AG08396 (cell line): Measurements from ENCODE around the gene NOS1AP.

ENCODE experiments used
- DNase-seq: peaks from one replicate; pipeline ENCODE4 v3.0.0; 2012; ENCODE audit warnings: low spot score, mixed read lengths

Gene NOS1AP

GRCh38 chr1:162220009-162220539, 150.6 kb downstream of the NOS1AP start:
- no peak for DNase-seq

DNA sequence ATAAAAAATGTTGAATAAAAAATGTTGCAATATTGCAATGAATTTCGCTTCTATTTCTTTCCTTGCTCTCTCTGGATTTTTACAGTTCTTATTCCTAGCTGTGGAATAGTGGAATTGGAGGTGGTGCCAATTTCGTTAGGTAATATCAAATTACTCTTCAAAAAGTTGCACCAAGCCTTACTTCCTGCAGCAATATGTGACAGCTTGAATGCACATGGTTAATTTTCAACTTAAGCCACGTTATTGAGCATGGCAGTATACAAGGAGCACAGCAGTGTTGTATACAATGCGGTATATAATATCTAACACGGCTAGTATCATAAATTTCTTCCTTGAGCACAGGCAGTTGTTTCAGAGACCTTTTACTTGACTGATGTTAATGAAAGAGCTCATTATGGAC, 152.5 kb downstream of the NOS1AP start:
- no peak for DNase-seq

DNA sequence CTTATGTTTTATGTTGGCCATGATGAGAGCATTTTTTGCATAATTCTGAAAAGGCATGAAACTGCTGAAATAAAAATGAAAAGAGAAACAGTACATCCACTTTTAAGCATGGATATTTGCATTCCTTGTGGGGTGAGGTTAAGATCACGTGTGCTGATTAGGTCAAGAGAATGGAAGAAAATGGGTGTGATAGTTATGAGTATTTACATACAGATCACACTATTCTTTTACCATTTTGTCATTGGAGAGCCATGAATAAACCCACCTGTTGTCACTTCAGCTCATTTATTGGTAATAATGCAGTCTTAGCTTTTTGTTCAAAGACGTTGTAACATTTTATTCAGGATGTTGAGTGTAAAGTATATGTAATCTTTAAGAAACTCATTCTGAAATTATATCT, 153.2 kb downstream of the NOS1AP start:
- DNase-seq = no peak

DNA sequence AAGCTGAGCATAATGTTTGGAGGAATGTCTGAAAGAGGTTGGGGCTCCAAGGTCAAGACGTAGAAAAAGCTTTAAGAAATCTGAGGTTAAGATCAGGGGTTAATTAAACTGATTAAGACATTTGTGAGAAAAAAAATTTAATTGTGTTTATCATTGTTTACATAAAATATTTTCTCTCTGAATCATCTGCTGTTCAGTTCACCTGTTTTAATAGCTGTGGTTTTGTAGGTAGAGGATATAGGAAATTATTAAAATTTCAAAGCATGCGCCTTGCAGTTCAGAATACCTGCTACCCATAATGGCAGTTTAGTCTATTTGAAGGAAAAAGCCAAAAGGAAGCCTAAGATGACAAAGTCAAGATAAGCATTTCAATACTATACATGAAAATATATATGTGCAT, 154.0 kb downstream of the NOS1AP start:
- no peak for DNase-seq

- no peak for DNase-seq
These were observed 154.8 kb downstream of the NOS1AP start for GRCh38 chr1:162224267-162224666.

DNA sequence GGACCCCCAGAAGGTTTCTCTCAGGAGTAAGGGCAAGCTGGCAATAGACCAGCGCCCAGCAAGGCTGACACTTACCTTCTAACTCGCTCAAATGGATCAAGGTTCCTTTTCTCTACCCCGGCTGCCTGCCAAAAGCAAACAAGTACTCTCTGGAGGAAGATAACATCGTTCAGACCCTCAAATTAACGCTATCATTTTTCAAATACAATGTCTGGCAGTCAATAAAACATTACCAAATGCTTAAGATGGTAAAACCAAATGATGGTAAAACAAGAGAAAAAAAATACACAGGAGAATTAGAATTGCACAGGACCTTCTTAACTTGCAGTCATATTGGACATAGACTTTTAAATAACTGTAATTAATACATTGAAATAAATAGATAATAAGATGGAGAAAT, 159.1 kb downstream of the NOS1AP start:
- no peak for DNase-seq

DNA sequence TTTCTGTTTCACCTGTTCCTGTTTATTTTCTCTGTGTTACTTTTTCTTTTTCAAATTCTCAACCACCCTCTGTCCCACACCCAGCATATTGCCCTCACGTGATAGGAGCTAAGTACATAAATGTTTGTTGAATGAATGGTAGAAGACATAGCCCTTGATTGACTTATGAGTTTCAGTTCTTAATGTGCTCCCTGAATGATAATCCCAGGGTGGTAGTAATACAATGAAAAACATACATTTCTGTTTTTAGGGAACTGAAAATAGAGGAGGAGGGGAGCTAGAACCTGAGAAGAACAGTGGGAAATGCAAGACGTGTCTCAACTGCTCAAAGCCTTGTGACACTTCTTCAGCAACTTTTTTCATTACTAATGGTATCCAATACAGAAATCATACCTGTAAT, 160.1 kb downstream of the NOS1AP start:
- no peak for DNase-seq

GRCh38 chr1:162230096-162230495, 160.6 kb downstream of the NOS1AP start:
- DNase-seq = no peak

DNA sequence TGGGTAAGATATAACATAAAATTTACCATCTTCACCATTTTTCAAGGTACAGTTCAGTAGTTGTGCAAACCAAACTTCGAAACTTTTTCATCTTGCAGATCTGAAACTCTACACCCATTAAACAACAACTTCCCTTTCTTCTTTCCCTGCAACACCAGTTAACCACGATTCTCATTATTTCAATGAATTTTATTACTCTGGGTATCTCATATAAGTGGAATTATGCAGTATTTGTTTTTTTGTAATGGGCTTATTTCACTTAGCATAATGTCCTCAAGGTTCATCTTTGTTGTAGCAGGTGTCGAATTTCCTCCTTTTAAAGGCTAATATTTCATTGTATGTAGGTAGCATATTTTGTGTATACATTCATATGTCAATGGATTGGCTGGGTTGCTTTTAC, 161.0 kb downstream of the NOS1AP start:
- no peak for DNase-seq

- no peak for DNase-seq
These were observed 162.7 kb downstream of the NOS1AP start for GRCh38 chr1:162232034-162232711.

GRCh38 chr1:162233066-162233465, 163.6 kb downstream of the NOS1AP start:
- no peak for DNase-seq

DNA sequence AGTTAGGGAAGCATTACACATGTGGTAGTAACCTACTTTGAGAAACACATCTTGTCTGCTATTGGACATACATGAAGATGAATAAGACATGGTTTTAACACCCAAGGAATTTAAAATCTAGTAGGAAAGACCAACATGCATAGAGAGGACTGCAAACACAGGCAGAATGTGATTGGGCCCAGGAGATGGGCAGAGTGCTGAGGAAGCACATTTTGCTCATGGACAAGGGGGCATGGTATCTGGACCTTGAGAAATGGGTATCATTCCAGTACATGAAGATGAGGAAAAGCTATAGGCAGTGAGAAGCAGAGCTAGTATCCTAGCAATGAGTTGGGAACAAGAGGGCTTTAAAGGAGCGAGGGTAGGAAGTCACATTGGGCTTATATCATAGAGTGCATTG, 164.4 kb downstream of the NOS1AP start:
- DNase-seq = no peak

DNA sequence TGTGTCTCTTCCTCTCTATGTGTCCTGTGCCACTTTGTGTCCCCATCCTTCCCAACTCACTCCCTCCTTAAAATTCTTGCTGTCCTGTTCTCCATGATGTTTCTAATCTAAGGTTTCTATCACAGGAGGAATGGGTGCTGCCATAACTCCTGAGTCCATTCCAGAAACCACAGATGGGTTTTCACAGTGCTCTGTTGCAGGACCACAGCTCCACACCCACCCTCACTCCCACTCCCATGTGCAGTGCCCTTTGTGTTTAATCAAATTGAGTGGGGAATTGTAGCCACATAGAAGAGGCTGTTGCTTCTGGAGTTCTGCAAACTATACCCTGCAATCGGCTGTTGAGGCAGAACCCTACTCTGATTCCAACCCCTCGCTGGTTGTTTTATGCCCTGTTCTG, 165.1 kb downstream of the NOS1AP start:
- no peak for DNase-seq

DNA sequence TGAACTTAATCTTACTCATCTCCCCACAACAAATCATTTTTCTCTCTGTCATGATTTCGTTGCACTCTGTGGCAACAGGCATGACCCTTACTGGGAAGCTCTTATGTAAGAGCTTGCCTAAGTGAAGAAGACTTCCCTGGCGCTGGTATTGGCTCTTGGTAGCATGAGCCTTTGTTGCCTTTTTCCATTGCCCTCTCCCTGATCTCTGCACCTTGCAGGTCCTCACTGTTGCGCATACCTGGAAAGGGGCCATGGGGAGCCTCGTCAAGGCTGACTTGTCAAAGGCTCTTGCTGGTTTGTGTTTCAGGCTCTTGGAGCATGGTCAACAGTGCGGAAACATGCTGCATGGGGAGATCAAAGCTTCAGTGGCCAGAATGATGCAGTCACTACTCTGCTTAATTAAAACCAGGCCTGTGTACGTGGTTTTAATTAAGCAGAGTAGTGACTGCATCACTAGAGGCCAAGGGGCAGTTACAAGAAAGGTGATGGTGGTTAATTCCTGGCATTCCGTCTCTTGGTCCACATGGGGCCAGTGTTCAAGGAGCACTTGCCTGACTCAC, 165.8 kb downstream of the NOS1AP start:
- DNase-seq = no peak

GRCh38 chr1:162236201-162236600, 166.7 kb downstream of the NOS1AP start:
- no peak for DNase-seq

DNA sequence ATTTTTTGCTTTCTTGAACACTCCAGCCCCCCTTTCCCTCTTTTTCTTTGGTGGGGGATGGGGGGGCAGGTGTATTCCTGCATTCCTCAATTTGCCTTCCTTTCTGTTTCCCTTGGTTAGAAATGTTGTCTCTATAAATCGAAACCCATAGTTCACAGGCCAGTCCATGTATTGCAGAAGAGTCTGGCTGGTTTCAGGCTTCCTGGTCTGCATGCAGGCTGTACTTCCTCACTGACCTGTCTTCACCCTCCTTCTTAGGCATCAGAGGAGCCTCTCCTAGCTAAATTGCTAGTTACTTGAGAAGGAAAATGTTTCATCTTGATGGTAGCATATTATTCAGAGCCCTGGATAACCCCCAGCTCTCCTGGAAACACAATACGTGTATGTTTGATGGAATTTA, 167.1 kb downstream of the NOS1AP start:
- no peak for DNase-seq

DNA sequence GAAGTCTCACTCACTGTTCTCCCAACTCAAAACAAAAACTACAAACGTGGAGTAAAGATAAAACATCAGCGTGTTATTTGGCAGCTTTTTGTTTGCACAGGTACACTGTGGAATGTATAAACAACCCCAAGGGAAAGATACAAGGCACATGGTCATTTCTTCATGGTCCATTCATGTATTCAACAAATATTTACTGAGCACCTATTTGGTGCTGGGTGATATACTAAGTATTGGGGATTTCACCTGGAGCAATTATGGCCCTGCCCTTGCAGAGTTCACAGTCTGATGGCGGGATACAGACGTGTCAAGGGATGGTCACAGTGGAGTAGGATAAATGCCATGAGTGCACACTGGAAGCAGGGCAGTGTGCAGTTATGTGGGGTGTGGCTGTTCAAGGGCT, 171.1 kb downstream of the NOS1AP start:
- DNase-seq = no peak

DNA sequence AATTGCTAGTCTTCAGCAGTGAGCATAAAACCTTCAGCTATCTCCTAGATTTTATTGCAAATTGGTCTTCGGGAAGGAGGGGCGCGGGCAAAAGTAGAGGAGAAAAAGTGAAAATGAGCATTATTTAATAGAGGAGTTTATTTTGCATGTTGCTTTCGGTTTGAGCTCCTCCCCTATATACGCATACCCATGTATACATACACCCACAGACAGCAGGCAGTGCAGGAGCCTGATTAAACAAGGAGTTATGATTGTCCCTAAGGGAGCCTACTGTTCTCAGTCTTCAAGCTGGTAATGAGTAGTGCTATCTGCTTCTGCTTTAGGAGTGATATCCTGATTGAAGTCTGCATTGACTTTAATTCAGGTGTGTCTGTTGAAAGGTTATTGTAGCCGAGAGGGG, 173.3 kb downstream of the NOS1AP start:
- DNase-seq = no peak

DNA sequence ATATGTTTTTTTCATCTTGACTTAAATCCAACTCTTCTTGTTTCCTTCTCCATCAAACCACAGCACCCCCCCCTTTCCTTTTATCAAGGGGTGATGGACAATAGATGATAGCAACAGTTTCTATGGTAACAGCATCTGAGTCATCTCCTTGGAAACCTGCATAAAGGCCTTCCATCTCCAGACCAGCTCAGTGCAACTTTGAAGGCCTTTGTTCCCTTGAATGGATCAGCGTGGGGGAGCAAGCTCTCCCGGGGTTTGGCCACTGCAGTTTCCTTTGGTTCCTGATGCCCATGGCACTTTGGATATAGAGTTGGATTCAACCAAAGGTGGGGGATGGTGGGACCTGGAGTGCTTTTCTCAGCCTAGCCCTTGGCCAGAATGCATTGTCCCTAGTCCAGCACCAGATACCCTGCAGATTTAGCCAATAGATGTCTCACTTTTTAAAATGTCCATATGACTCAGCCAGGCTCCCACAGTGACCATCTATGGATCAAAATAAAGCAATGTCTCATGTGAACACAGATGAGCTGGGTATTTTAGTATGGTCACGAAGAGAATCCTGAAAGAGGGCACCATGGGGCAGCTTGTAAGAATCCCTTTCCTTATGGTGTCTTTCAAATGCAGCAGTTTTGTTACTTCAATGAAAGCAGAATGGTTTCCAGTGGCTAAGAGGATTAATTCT, 179.5 kb downstream of the NOS1AP start:
- DNase-seq = no peak

GRCh38 chr1:162250004-162250730, 180.7 kb downstream of the NOS1AP start:
- DNase-seq = no peak

GRCh38 chr1:162251102-162251501, 181.6 kb downstream of the NOS1AP start:
- no peak for DNase-seq

DNA sequence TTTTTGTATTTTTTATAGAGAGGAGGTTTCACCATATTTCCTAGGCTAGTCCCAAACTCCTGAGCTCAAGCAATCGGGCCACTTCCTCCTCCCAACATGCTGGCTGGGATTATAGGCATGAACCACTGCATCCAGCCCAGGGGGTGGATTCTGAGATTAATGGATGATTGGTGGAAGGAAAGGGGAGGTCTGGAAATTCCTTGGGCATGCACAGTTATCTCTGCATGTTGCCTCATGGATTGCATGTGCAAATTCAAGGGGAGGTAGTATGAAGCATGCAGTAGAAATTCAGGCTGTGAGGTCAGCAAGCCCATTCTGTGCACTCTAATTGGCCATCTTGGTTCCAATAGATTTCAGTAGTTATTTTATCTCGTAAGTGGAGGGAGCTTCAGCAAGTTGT, 182.7 kb downstream of the NOS1AP start:
- DNase-seq = no peak

DNA sequence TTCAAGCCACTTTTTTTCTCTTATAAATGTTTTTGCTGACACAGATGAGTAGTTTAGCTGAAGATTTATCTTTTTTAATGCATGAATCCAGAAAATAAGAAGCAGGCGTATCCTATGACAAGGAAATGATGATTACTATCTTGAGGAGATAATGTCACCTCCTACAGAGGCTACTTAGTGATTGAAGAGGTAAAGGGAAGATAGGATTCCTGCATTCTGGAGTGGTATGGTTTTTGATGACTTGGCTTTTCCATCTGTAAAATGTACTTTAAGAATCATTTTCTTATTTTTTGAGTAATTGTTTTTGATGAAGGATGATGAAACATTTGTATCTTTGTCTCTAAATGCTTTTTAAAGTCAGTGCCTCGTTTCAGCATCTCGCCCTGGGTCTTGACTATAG, 184.3 kb downstream of the NOS1AP start:
- no peak for DNase-seq
